HCT116 (cell line): Measurements from ENCODE around the gene PRCD.

Experiments
- CBX3 ChIP-seq: IDR thresholded peaks from 2 replicates; pipeline ENCODE4 v1.6.1; 2012; ENCODE audit warnings: low read depth
- EZH2 ChIP-seq: fragments of 200-600 bp; sonication (generic); IDR thresholded peaks from 2 replicates; pipeline ENCODE4 v1.6.1; 2017; ENCODE audit warnings: antibody characterized with exemption, mixed run types
- EZH2phosphoT487 ChIP-seq: fragments of 200-600 bp; IDR thresholded peaks from 2 replicates; pipeline ENCODE4 v1.6.1; 2018; ENCODE audit warnings: antibody characterized with exemption, borderline replicate concordance
- JUND ChIP-seq: IDR thresholded peaks from 2 replicates; pipeline ENCODE4 v1.6.1; 2012
- MAX ChIP-seq: IDR thresholded peaks from 2 replicates; pipeline ENCODE4 v1.6.1; 2012
- POLR2A ChIP-seq: IDR thresholded peaks from 2 replicates; pipeline ENCODE4 v1.7.0; 2011; ENCODE audit warnings: borderline replicate concordance; ENCODE audit not compliant: insufficient read depth, insufficient read length; ENCODE audit errors: extremely low read depth
- POLR2AphosphoS5 ChIP-seq: IDR thresholded peaks from 2 replicates; pipeline ENCODE4 v1.6.1; 2011; ENCODE audit warnings: mild to moderate bottlenecking, low read depth, low read length, moderate library complexity
- RAD21 ChIP-seq: IDR thresholded peaks from 2 replicates; pipeline ENCODE4 v1.6.1; 2012; ENCODE audit warnings: low read depth, mild to moderate bottlenecking
- REST ChIP-seq: IDR thresholded peaks from 2 replicates; pipeline ENCODE4 v1.6.1; 2012; ENCODE audit warnings: low read depth
- SIN3A ChIP-seq: IDR thresholded peaks from 2 replicates; pipeline ENCODE4 v1.6.1; 2012; ENCODE audit warnings: low read depth
- SP1 ChIP-seq: IDR thresholded peaks from 2 replicates; pipeline ENCODE4 v1.6.1; 2012; ENCODE audit warnings: low read depth
- TF ChIP-seq, protein P1 (sequence below): IDR thresholded peaks from 2 replicates; pipeline ENCODE4 v1.6.1; 2012
- TF ChIP-seq, protein P2 (sequence below), 3 experiments: fragments of 200-600 bp in 1 of 3; sonication (generic) in 1 of 3; IDR thresholded peaks in 2 of 3; conservative IDR thresholded peaks in 1 of 3; 2 replicates each; pipeline ENCODE4 v1.5.1; 2012 to 2017; ENCODE audit warnings: low read depth in 2 of 3, low read length in 2 of 3, antibody characterized with exemption in 1 of 3, borderline replicate concordance in 1 of 3, control low read depth in 1 of 3, mild to moderate bottlenecking in 1 of 3, mixed read lengths in 1 of 3, mixed run types in 1 of 3, moderate library complexity in 1 of 3; ENCODE audit not compliant: insufficient read depth in 1 of 3

- TF ChIP-seq, protein P1, sequence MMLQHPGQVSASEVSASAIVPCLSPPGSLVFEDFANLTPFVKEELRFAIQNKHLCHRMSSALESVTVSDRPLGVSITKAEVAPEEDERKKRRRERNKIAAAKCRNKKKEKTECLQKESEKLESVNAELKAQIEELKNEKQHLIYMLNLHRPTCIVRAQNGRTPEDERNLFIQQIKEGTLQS = no peak
- TF ChIP-seq, protein P2, sequence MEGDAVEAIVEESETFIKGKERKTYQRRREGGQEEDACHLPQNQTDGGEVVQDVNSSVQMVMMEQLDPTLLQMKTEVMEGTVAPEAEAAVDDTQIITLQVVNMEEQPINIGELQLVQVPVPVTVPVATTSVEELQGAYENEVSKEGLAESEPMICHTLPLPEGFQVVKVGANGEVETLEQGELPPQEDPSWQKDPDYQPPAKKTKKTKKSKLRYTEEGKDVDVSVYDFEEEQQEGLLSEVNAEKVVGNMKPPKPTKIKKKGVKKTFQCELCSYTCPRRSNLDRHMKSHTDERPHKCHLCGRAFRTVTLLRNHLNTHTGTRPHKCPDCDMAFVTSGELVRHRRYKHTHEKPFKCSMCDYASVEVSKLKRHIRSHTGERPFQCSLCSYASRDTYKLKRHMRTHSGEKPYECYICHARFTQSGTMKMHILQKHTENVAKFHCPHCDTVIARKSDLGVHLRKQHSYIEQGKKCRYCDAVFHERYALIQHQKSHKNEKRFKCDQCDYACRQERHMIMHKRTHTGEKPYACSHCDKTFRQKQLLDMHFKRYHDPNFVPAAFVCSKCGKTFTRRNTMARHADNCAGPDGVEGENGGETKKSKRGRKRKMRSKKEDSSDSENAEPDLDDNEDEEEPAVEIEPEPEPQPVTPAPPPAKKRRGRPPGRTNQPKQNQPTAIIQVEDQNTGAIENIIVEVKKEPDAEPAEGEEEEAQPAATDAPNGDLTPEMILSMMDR (IDR thresholded peaks at IDR 0.05 in 2 of 3, conservative IDR thresholded peaks at IDR 0.05 in 1 of 3; ENCODE audit: borderline replicate concordance in 1 of 3, insufficient read depth in 1 of 3, low read depth in 2 of 3, low read length in 2 of 3) = no peak
- TF ChIP-seq POLR2AphosphoS5 (no peak), RAD21 (no peak), MAX (no peak), EZH2phosphoT487 (no peak), POLR2A (no peak), JUND (no peak), SIN3A (no peak), EZH2 (no peak), REST (no peak), CBX3 (no peak), SP1 (no peak)
Measured at GRCh38 chr17:76517638-76518038, 22.2 kb upstream of the PRCD start.
